Measurements from ENCODE around the gene HGF.

GRCh38 chr7:81691199-81691821 lies 78.5 kb downstream of the HGF start:
- TF ChIP-seq, protein P1, sequence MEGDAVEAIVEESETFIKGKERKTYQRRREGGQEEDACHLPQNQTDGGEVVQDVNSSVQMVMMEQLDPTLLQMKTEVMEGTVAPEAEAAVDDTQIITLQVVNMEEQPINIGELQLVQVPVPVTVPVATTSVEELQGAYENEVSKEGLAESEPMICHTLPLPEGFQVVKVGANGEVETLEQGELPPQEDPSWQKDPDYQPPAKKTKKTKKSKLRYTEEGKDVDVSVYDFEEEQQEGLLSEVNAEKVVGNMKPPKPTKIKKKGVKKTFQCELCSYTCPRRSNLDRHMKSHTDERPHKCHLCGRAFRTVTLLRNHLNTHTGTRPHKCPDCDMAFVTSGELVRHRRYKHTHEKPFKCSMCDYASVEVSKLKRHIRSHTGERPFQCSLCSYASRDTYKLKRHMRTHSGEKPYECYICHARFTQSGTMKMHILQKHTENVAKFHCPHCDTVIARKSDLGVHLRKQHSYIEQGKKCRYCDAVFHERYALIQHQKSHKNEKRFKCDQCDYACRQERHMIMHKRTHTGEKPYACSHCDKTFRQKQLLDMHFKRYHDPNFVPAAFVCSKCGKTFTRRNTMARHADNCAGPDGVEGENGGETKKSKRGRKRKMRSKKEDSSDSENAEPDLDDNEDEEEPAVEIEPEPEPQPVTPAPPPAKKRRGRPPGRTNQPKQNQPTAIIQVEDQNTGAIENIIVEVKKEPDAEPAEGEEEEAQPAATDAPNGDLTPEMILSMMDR (IDR thresholded peaks at IDR 0.05; ENCODE audit: insufficient read depth, low read length) = no peak
- TF ChIP-seq POLR2AphosphoS5 (IDR thresholded peaks at IDR 0.05; ENCODE audit: low read depth) = no peak
- no peak for TF ChIP-seq REST (IDR thresholded peaks at IDR 0.05; ENCODE audit: insufficient replicate concordance, low read depth)

Data from HL-60 (cell line).